Hypothalamus (tissue), 51 donors: ENCODE results near the gene SESN3.
A peak's percentile ranks its signal among the peaks of the same experiment; 100 is the strongest.
"Not testable (repeated sequence)": the region's sequence is repeated elsewhere in the genome, so short reads cannot be mapped to it uniquely, and the experiment has no call there.

ENCODE experiments used
- DNase-seq, 51 donors: peaks; one replicate each; lab custom pipeline; 2025; lab: John Stamatoyannopoulos, UW

SESN3 gene

DNA sequence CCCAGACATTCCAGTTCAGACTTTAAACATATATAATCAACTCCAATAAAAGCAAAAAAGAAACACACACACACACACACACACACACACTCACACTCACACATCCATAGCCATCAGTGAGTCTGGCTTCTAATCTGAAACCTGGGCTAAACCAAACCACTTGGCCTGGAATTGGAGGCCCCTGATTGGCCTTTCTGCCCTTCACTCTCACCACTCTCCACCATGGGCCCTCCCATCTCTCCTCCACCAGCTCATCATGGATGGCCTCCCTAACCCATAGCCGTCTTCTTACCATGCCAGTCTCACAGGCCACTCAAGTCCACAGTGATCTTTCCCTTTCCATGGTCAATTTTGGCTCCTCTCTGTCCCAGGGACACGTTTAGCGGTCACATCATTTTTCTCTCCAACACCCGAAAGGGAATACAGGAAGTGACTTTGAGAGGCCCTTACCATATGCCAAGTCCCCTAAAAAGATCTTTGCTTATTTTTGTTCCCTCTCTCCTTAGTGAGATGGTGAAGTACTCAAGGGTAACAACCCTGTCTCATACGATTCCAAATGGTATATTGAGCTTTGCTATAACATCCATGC lies 74.8 kb downstream of the SESN3 start:
- no peak for DNase-seq

DNA sequence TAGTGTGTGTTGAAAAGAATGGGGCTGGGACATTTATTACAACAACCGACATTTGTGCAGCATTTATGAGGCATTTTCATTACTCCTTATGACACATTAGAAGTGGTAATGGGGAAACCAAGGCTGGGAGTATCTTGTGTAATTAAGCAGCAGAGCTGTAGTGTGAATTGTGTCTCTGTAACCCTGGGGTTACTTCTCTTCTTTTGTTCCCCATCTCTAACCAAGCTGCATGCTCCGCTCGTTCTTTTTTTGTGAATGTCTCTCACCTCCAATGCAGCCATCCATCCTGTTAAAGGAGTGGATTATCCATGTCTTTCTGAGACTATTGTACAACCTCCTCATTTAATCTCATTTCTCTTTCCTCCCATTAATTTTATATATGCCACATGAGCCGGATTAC lies 75.6 kb downstream of the SESN3 start:
- DNase-seq: no peak

DNA sequence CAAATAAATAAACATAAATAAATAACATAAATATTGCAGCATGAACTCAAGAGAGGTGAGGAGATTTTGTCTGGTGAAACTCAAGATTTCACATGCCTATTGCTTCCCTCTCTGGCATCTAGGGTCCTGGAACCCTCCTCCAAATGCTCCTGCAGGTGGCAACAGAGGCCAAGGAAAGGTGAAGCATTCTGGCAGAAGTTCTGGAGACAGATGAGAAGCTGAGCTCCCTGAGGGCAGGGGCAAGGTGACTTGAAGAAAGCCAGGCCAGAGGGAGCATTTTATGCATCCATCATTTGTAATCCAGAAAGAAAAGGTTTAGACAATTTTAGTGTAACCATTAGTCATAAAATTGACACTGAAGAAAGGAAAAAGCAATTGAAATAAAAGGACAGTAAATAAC lies 76.5 kb downstream of the SESN3 start:
- DNase-seq: peak in 17 of 51 donors; percentile 7 to 29 (median 12)

DNA sequence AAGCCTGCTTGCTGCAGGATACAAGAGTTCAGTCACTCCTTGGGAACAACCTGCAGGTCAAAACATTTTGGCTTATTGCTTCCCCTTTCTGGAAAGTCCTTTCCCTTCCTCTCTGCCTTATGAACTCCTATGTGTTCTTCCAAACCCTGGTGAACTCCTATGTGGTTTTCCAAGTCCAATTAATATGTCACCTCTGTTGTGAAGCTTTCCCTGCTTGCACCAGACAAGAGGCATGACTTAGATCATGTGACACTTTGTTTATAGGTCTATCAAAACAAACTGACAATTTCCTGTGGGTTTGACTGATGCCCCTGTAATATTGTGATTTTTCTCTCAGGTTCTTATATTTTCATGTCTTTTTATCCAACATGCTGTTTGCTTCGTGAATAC lies 77.2 kb downstream of the SESN3 start:
- DNase-seq: no peak

DNA sequence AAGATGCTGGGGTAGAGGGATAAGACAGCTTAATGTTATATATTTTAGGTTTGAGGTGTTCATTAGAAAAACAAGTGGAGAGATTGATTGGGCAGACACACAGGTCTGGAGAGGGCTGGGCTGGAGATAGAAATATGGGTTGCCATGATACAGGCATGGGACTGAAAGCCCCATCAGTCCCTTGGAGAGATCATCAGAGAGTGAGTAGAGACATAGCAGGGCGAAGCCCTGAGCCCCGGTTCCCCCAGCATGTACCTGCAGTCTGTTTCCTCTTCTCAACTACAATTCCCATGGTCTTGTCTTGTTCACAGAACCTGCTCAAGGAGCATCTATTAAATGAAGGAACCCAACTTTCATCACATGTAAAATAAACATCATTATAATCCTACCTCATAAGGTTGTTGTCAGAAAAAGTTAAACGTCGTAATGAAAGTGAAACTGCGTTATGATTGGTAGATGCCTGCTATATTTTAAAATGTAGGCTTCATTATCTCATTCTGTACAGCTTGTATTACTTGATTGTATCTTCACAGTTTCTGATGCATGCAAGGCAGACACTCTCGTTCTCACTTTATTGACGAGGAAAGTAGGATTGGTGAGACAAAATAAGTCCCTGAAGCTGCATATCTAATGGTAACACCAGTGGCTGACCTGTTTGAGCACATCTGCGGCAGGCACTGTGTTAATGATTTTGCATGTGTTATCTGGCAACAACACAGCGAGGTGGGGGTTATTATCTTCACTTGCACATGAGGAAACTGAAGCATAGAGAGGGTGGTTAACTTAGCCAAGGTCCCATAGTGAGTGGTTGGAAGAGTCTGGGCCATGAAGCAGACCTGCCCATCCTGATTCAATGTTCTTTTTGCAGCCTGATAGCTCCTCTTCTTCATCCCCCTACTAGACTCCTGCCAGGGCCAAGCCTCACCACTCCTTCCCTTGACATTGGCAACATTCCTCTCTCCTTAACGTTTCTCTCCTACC lies 77.8 kb downstream of the SESN3 start:
- DNase-seq: no peak

DNA sequence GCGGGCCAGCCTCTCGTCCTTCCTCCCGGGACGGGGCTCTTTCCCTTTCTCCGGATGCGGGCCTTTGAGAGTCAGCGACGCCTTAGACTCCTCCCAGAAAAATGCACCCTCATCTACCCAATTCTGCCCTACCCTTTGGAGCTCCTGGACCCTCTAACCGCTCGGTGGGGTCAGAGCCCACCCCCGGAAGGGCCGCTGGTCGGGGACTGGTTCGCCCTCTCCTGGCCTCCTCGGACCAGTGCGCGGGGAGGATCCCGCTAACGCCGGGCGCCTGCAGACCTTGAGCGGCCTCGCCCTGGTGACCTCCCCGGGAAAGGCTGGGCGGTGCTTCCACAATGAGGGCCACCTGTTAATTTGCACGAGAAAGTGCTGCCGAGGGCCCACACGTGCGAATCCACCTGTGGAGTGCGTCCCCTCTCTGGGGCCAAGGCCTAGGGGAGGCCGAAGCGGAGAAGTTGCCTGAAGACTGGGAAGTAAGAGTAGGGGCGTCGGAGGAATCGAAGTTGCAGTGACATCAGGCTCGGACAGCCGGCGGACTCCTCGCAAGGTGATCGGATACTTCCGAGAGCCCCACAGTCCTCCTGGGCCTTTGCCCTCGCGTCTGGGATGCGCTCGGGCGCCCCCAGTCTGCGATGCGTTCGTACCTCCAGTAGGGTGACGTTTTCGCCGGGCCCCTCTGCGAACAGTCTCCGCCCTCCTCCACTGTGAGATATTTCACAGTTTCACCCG lies 79.9 kb downstream of the SESN3 start:
- peak; percentile 53 to 93 (median 84) for DNase-seq

DNA sequence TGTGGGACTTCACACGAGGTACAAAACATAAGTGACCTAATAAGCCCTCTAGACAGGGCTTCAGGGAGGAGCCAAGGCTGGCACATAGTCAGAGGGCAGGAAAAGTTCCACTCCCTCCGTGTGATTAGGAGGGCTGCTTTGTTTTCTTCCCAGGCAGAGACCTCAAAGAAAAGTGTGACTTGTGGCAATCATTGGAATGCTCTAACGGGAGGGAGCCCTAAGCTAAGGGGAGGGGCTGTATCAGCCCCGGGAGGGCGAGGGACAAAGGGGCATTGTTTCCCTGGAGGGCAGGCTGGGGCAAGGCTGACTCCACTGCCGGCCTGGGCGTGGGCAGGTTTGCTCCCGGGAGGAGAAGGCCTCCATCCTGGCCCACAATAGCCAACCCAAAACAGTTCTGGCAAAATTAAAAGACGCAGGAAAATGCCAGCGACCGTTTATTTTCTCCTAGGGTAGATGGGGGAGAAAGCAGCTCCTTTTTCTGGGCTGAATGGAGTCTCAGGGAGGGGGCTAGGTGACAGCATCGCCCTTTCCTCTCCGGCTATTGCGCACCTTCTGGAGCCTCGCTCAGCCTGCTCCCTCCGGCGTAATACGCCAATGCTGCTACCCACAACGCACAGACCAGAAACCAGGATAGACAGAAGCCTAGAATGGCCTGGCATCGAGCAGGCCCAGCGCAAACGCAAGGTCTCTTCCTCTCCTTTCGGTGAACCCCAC lies 81.2 kb downstream of the SESN3 start:
- peak in 40 of 51 donors; percentile 19 to 86 (median 54) for DNase-seq

DNA sequence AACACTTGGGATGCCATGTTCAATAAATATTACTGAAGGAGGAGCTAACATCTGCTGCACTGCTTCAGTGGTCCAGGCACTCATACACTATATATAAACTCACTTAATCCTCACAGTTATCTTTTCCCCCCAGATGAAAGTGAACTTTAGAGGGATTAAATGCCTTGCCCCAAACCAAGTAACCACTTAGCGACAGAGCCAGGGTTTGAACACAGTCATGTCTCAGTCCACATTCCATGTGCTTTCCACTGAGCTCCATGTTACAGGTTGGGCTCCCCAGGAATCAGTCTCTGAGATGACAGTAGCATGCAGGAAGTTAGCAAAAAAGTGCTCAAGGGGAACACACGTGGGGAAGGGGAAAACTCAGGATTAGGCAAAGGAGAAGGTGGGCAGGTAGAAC lies 82.1 kb downstream of the SESN3 start:
- DNase-seq: no peak

DNA sequence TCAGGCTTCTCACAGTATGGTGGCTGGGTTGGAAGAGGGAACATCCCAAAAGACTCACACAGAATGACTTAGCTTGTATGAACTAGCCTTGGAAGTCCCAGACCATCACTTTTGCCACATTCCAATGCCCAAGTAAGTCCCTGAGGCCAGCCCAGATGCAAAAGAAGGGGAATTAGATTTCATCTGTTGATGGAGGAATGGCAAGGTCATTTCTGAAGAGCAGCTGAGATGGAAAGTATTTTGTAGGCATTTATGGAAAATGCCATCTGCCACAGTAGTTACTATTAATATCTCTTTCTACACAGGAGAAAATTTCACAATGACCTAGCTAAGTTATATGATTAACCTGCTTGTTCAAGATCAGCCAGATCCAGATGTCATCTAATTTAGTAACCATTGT lies 82.6 kb downstream of the SESN3 start:
- DNase-seq: no peak

DNA sequence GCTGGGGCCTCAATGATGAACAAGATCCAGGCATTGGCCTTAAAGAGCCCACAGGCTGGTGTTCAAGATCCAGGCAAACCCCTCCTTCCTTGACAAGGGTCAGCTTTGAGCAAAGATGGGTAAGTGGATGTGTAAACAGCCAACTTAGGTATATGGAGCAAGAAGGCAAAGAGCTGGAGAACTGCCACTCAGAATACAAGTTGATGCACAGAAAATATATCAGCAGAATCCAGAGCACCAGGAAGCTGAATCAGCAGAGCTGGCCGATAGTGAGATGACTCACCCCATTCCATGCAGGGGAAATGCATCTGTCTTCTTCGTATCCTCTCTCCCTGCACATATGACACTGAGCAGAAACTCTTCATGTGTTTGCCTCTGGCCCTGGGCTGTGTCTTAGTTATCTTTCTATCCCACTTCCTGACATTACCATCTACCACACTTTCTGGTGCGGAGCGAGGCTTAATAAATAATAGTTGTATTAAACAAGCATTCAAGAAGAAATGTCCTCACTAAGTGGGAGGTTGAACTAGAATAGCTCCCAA lies 83.6 kb downstream of the SESN3 start:
- peak in 8 of 51 donors; percentile 10 to 47 (median 34) for DNase-seq

DNA sequence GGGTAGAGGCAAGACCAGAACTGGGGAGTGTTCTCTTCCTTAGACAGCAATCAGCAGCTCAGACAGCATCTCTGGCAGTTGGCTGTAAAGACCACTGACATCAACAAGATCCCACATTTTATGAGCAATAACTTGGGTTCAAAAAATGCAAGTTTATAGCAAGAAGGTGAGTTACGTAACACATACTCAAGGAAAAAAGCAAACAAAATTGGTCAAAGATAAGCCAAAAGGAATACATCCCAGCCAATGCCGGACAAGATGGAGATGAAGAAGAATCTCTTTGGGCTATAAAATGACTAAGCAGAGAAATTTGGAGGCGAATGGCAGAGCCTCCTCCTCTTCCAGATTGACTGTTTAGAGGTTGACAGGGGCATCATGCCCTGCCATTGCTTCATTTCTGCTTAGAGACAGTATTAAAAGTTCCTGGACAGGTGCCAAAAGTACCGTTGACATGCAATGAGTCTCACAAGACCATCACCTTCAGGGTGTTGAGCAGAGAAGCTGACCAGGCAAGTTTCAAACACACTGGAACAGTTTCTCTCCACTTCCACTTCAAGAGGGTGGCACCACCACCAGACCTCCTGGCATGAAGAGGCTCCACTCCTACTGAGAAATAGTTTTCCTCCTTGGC lies 85.5 kb downstream of the SESN3 start:
- DNase-seq: no peak

DNA sequence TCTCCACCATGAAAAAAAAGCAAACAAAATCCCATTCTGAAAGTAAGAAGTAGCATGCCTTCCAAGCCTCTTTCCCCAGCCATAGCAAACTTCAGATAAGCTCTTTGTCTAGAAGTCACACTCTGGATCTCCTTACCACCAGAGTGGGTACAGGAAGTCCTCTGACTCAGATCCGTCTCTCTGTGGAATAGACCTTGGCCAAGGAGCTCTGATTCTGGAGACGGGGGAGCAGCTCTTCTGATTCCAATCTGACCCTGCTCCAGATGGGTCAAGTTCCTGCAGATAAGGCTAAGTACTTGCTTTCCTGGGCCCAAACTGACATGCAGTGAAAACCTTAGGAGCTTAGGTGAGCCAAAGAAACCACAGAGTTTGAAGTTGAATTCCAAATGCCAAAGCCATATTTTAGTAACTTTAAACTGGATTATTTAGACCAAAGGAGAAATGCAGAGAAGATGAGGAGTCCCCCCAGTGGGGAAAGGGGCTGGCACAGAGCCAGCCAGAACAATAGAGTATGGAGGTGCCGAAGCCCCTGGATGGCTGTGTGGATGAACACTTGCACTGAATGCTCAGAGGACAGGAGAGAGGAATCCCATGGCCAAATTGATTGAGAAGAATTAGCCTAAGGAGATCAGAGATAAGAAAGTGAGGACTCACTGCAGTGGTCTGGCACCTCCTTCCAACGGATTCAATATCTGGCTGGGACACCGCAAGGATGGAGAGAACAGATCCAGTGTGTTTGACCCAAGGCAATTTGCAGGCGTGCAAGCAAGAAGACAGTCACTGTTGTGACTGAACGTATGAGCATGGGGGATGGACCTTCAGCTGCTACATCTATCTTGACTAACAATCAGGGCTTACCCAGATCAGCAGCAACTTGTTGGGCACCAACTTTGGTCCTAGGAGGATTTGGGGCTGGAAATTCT lies 86.4 kb downstream of the SESN3 start:
- DNase-seq: no peak

DNA sequence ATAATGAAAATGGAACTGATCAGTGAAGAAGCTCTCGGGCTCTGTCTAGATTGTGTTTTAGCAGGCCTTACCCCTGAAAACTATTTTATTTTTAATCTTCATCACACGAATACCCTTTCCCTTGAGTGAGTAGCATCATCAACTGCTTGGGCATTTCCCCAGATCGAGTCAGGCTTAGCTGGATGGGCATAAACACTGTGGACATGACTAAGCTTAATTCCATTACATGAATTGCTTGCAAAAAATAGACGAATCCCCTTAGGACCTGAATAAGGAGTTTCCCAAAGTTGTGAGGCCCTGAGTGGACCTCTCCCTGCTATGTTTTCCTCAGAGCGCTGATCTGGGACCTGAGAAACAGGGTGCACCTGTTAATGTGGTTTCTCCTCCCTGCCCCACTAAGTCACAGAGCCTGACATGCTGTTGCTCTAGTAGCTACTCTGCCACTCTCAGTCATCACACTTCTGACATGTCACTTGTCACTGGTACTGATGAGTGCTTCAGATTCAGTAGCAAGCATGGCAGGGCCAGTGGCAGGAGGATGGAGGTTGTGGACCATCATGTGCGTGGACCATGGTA lies 87.8 kb downstream of the SESN3 start:
- no peak for DNase-seq

DNA sequence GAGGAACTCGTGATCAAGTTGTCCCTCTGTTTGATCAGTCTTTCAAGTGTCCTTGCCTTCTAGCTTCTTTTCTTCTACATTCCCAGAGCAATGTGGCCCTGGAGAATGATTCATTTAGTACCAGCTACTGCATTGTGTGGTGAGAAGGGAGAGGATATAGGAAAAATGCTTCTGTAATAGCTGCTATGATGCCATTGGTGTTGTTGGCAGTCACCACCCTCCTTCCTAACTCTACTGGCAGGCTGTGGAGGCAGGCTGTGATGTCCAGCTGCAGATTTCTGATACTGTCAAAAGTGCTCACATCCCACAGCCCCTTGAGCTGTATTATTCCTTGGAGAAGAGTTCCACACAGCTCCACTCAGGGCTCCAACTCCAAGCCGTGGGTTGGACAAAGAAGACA lies 88.6 kb downstream of the SESN3 start:
- DNase-seq: no peak

DNA sequence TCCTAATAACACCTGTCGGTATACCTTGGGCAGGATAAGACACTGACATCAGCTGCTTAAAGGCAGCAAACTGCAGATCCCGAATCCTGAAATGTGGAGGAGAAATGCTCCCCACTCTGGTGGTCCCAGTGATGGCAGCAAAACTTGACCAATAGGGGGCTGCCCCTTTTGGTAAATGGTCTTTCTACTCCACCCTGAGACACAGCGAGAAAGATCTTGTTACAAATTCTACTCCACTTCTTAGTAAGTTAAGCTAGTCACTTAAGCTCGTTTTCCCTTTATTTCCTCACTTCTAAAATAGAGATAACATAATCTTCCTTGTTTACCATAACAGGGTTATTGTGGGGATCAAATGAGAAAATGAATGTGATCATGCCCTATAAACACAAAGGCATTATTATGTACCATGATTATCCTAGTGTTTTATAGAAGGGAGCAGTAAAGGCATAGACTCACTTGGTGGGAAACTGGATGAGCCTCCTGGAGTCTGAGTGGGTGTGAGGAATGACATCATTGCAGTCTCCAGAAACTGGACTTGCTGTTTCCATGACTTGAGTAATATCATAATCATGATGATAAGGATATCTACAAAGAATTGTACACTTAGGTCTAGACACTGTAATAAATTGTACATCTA lies 90.5 kb downstream of the SESN3 start:
- DNase-seq: no peak

DNA sequence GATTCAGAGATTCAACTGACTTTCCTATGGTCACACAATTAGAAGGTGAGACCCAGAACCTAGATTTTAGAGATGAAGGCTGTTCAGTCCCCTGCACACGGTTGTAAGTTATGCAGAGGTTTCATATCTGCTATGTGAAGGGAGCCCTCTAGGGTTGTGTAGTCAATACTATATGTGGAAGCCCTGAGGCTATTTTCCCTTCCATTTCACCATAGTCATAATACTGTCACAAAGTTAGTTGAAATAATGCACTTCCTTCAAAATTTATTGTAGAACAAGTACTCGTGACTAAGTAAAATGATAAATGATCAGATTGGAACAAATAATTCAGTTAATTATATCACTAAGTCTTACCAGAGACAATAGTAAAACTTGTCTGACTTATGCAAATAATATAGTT lies 92.6 kb downstream of the SESN3 start:
- no peak for DNase-seq

DNA sequence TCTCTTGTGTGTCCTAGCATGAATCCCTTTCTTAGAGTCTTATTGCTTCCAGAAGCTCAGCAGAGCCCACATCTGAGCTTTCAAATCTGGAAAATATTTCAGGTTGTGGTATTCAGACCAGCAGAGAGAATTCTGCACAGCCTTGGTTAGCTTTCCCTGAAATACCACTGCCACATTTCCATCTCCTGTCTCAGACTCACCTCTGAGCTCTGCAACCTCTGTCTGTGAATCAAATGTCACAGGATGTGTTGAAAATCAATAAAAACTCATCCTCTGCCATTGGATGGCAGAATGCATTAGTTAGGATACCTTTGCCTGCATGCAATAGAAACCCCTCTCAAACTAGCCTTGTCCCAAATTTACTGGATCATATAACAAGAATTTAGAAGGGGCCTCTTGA lies 93.7 kb downstream of the SESN3 start:
- DNase-seq: no peak

DNA sequence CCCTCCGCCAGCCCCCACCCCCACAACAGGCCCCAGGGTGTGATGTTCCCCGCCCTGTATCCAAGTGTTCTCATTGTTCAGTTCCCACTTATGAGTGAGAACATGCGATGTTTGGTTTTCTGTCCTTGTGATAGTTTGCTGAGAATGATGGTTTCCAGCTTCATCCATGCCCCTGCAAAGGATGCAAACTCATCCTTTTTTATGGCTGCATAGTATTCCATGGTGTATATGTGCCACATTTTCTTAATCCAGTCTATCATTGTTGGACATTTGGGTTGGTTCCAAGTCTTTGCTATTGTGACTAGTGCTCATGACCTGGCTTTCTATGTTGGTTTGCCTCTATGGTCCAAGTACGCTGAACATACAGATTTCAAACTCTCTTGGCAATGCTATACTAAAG lies 94.3 kb downstream of the SESN3 start:
- DNase-seq: not testable (repeated sequence)
